Measurements from ENCODE around the gene EZH2.

The EZH2 gene

GRCh38 chr7:148878317-148878716 lies 5.8 kb downstream of the EZH2 start:
- Histone ChIP-seq H3K27ac (no peak overlapping the region), H3K4me1 (ENCODE audit: control insufficient read depth in 1 of 2, insufficient read depth in 1 of 2, low read depth in 1 of 2, low read length in 1 of 2) (peaks cover 6 to 13% of the 10 kb centered on the region in 2 experiments)

GRCh38 chr7:148877517-148877916 lies 6.6 kb downstream of the EZH2 start:
- TF ChIP-seq CTCF (IDR thresholded peaks at IDR 0.05) = no peak
- Histone ChIP-seq H3K4me3 (ENCODE audit: low read depth in 1 of 2, low read length in 1 of 2) (no peak overlapping the region), H3K4me1 (ENCODE audit: control insufficient read depth in 1 of 2, insufficient read depth in 1 of 2, low read depth in 1 of 2, low read length in 1 of 2) (peaks cover 0 to 5% of the 10 kb centered on the region in 2 experiments), H3K36me3 (no peaks in the 10 kb centered on the region), H3K27ac (no peak overlapping the region), H3K9me3 (no peaks in the 10 kb centered on the region), H3K27me3 (no peaks in the 10 kb centered on the region)

More at GRCh38 chr7:148878317-148878716, 5.8 kb downstream of the EZH2 start:
- Histone ChIP-seq H3K27me3 (no peaks in the 10 kb centered on the region), H3K36me3 (no peaks in the 10 kb centered on the region), H3K4me3 (ENCODE audit: low read depth in 1 of 2, low read length in 1 of 2) (no peak overlapping the region), H3K9me3 (no peaks in the 10 kb centered on the region)
- no peak for TF ChIP-seq CTCF (IDR thresholded peaks at IDR 0.05)

GRCh38 chr7:148872188-148872587 lies 11.9 kb downstream of the EZH2 start:
- H3K4me1 ChIP-seq (ENCODE audit: control insufficient read depth in 1 of 2, insufficient read depth in 1 of 2, low read depth in 1 of 2, low read length in 1 of 2) = peaks cover 0 to 9% of the 10 kb centered on the region in 2 experiments
- TF ChIP-seq CTCF (IDR thresholded peaks at IDR 0.05) = no peak
- no peaks in the 10 kb centered on the region for H3K36me3 ChIP-seq
- H3K9me3 ChIP-seq = no peaks in the 10 kb centered on the region
- no peaks in the 10 kb centered on the region for H3K27me3 ChIP-seq
- H3K4me3 ChIP-seq (ENCODE audit: low read depth in 1 of 2, low read length in 1 of 2) = no peak overlapping the region
- H3K27ac ChIP-seq = no peak overlapping the region

- Histone ChIP-seq H3K36me3 (no peaks in the 10 kb centered on the region), H3K4me3 (ENCODE audit: low read depth in 1 of 2, low read length in 1 of 2) (no peak overlapping the region), H3K27ac (no peak overlapping the region), H3K27me3 (no peaks in the 10 kb centered on the region), H3K9me3 (no peaks in the 10 kb centered on the region), H3K4me1 (ENCODE audit: control insufficient read depth in 1 of 2, insufficient read depth in 1 of 2, low read depth in 1 of 2, low read length in 1 of 2) (peaks cover 0 to 9% of the 10 kb centered on the region in 2 experiments)
- TF ChIP-seq CTCF (IDR thresholded peaks at IDR 0.05) = no peak
These were observed 12.5 kb downstream of the EZH2 start for GRCh38 chr7:148871551-148871950.

- no peak overlapping the region for H3K4me3 ChIP-seq (ENCODE audit: low read depth in 1 of 2, low read length in 1 of 2)
- no peaks in the 10 kb centered on the region for H3K27me3 ChIP-seq
- peaks cover 0 to 9% of the 10 kb centered on the region in 2 experiments for H3K4me1 ChIP-seq (ENCODE audit: control insufficient read depth in 1 of 2, insufficient read depth in 1 of 2, low read depth in 1 of 2, low read length in 1 of 2)
- H3K36me3 ChIP-seq = no peaks in the 10 kb centered on the region
- H3K27ac ChIP-seq = no peak overlapping the region
- no peaks in the 10 kb centered on the region for H3K9me3 ChIP-seq
- no peak for TF ChIP-seq CTCF (IDR thresholded peaks at IDR 0.05)
These were observed 13.1 kb downstream of the EZH2 start for GRCh38 chr7:148871030-148871429.

GRCh38 chr7:148868378-148868674 lies 15.8 kb downstream of the EZH2 start:
- H3K4me1 ChIP-seq (ENCODE audit: control insufficient read depth in 1 of 2, insufficient read depth in 1 of 2, low read depth in 1 of 2, low read length in 1 of 2) = peaks cover 0 to 9% of the 10 kb centered on the region in 2 experiments
- H3K27me3 ChIP-seq = no peaks in the 10 kb centered on the region
- H3K36me3 ChIP-seq = no peaks in the 10 kb centered on the region
- H3K4me3 ChIP-seq (ENCODE audit: low read depth in 1 of 2, low read length in 1 of 2) = no peak overlapping the region
- no peak for TF ChIP-seq CTCF (IDR thresholded peaks at IDR 0.05)
- no peak overlapping the region for H3K27ac ChIP-seq
- H3K9me3 ChIP-seq = no peaks in the 10 kb centered on the region

Measured in neutrophil (primary cell).